Gastrocnemius medialis (tissue), 4 donors: ENCODE measurements around the gene CDK14. TPM values are rescaled to one million over a fixed set of nuclear protein-coding genes. Genes with fewer than 3 reads are reported as not detected.

Experiments
- ATAC-seq, 2 donors: fragments of 150-250 bp; one replicate each; pipeline ENCODE4 v1.9.1; 2016
- DNase-seq, 2 donors: peaks; one replicate each; pipeline ENCODE4 v3.0.0-alpha.2; 2019
- H3K27ac ChIP-seq, 4 donors: fragments of 200-600 bp; sonication (generic); 1 replicate in 1 of 4; 2 replicates in 3 of 4; pipeline ENCODE4 v1.5.1; 2016 to 2018; ENCODE audit warnings: mild to moderate bottlenecking in 2 of 4, moderate library complexity in 1 of 4
- H3K27me3 ChIP-seq, 3 donors: fragments of 200-600 bp; sonication (generic) in 2 of 3; 1 replicate in 1 of 3; 2 replicates in 2 of 3; pipeline versions ENCODE4 v1.5.1 to v1.6.0; 2016 to 2019; ENCODE audit warnings: mild to moderate bottlenecking in 1 of 3, moderate library complexity in 1 of 3
- H3K36me3 ChIP-seq, 2 donors: fragments of 200-600 bp; sonication (generic) in 1 of 2; one replicate each; pipeline ENCODE4 v1.5.1; 2017 to 2018
- H3K4me1 ChIP-seq, 2 donors: fragments of 200-600 bp; sonication (generic) in 1 of 2; one replicate each; pipeline ENCODE4 v1.5.1; 2016 to 2017; ENCODE audit warnings: mild to moderate bottlenecking in 2 of 2
- H3K4me3 ChIP-seq, 4 donors: fragments of 200-600 bp; sonication (generic) in 3 of 4; 1 replicate in 1 of 4; 2 replicates in 3 of 4; pipeline ENCODE4 v1.5.1; 2016 to 2019; ENCODE audit warnings: mild to moderate bottlenecking in 2 of 4
- H3K9me3 ChIP-seq, 3 donors: fragments of 200-600 bp; sonication (generic) in 2 of 3; 1 replicate in 1 of 3; 2 replicates in 2 of 3; pipeline ENCODE4 v1.5.1; 2016 to 2019
- CTCF ChIP-seq, 5 experiments: fragments of 450-650 bp in 3 of 5; fragments of 200-600 bp in 2 of 5; sonication (generic) in 2 of 5; IDR thresholded peaks in 4 of 5; conservative IDR thresholded peaks in 1 of 5; 1 replicate in 4 of 5; 2 replicates in 1 of 5; pipeline ENCODE4 v1.5.1; 2016 to 2019; ENCODE audit warnings: antibody characterized with exemption in 5 of 5, mild to moderate bottlenecking in 3 of 5, moderate library complexity in 3 of 5
- POLR2A ChIP-seq, 2 donors: fragments of 450-650 bp; IDR thresholded peaks; one replicate each; pipeline ENCODE4 v1.6.1; 2017; ENCODE audit warnings: antibody characterized with exemption in 2 of 2, mild to moderate bottlenecking in 2 of 2, moderate library complexity in 2 of 2
- in situ Hi-C, 4 donors: fragments of 200-750 bp; cut with MboI; loops; one replicate each; pipeline versions ENCODE4 v1.15.0 to v1.8.0; 2017; ENCODE audit warnings: low sequenced_read_pairs in 4 of 4
- intact Hi-C: fragments of 100-400 bp; cut with DNase I; formaldehyde crosslinking; loops from one replicate; pipeline ENCODE4 v1.15.1; 2023; ENCODE audit warnings: low total_unique reads
- total RNA-seq, 4 donors: library from RNA; depleted of rRNA; stranded (reverse); fragments of >200 nt; gene quantifications; one replicate each; pipeline versions ENCODE4 v1.1.0 to v1.2.3, GENCODE V29; 2016

Gene CDK14
- total RNA-seq, 4 donors from 2014 or later = 3.9 to 8.6 (median 7.3) TPM

GRCh38 chr7:91031757-91032156 lies 435.6 kb downstream of the CDK14 start:
- Histone ChIP-seq H3K4me1 (no peaks in the 10 kb centered on the region), H3K27ac (no peak overlapping the region), H3K4me3 (no peak overlapping the region), H3K9me3 (no peaks in the 10 kb centered on the region), H3K36me3 (no peaks in the 10 kb centered on the region), H3K27me3 (no peaks in the 10 kb centered on the region)
- intact Hi-C loops (loop anchor here (5.0 to 10.0 kb wide), 2 partner anchors 317 to 479 kb away; no protein-coding TSS in a partner anchor), in situ Hi-C loops (loop anchor here in 2 of 4 donors (10.0 to 25.0 kb wide), 3 partner anchors 469 to 569 kb away; partner anchors contain the start of gene PTTG1IP2 (in 2 of the 2))
- TF ChIP-seq CTCF (IDR thresholded peaks at IDR 0.05 in 4 of 5, conservative IDR thresholded peaks at IDR 0.05 in 1 of 5) = no peak
- TF ChIP-seq POLR2A (IDR thresholded peaks at IDR 0.05) = no peak
- ATAC-seq = no peak
- DNase-seq = no peak

- H3K36me3 ChIP-seq = no peaks in the 10 kb centered on the region
- H3K4me3 ChIP-seq = no peak overlapping the region
- TF ChIP-seq CTCF (IDR thresholded peaks at IDR 0.05 in 4 of 5, conservative IDR thresholded peaks at IDR 0.05 in 1 of 5) = no peak
- no peak for TF ChIP-seq POLR2A (IDR thresholded peaks at IDR 0.05)
- no peaks in the 10 kb centered on the region for H3K27me3 ChIP-seq
- H3K4me1 ChIP-seq = no peaks in the 10 kb centered on the region
- intact Hi-C loops = loop anchor here (5.0 to 10.0 kb wide), 2 partner anchors 319 to 481 kb away; no protein-coding TSS in a partner anchor
- DNase-seq (no peak), ATAC-seq (no peak)
- H3K9me3 ChIP-seq = no peaks in the 10 kb centered on the region
- in situ Hi-C loops = loop anchor here in 2 of 4 donors (10.0 to 25.0 kb wide), 3 partner anchors 471 to 571 kb away; partner anchors contain the start of gene PTTG1IP2 (in 2 of the 2)
- H3K27ac ChIP-seq = no peak overlapping the region
Measured at GRCh38 chr7:91033574-91033973, 437.5 kb downstream of the CDK14 start.

- DNase-seq = peak; percentile 13 to 34
- no peaks in the 10 kb centered on the region for H3K27me3 ChIP-seq
- TF ChIP-seq POLR2A (IDR thresholded peaks at IDR 0.05) (no peak), CTCF (IDR thresholded peaks at IDR 0.05 in 4 of 5, conservative IDR thresholded peaks at IDR 0.05 in 1 of 5) (peak; percentile 49 to 69 (median 58))
- intact Hi-C loops = loop anchor here (1.0 to 10.0 kb wide), 4 partner anchors 102 to 580 kb away; no protein-coding TSS in a partner anchor
- in situ Hi-C loops = loop anchor here in 2 of 4 donors (10.0 to 25.0 kb wide), 3 partner anchors 472 to 572 kb away; partner anchors contain the start of gene PTTG1IP2 (in 2 of the 2)
- H3K9me3 ChIP-seq = no peaks in the 10 kb centered on the region
- no peaks in the 10 kb centered on the region for H3K36me3 ChIP-seq
- H3K4me3 ChIP-seq = no peak overlapping the region
- no peak overlapping the region for H3K27ac ChIP-seq
- no peaks in the 10 kb centered on the region for H3K4me1 ChIP-seq
- ATAC-seq = peak; percentile 60 to 70
Measured at GRCh38 chr7:91034459-91035368, 438.6 kb downstream of the CDK14 start.

GRCh38 chr7:91039033-91039432 lies 442.9 kb downstream of the CDK14 start:
- no peak overlapping the region for H3K4me3 ChIP-seq
- no peaks in the 10 kb centered on the region for H3K9me3 ChIP-seq
- H3K4me1 ChIP-seq = no peaks in the 10 kb centered on the region
- TF ChIP-seq CTCF (IDR thresholded peaks at IDR 0.05 in 4 of 5, conservative IDR thresholded peaks at IDR 0.05 in 1 of 5) = no peak
- DNase-seq (no peak), ATAC-seq (no peak)
- no peak overlapping the region for H3K27ac ChIP-seq
- intact Hi-C loops = loop anchor here (10.0 kb wide), 1 partner anchor 324 kb away; no protein-coding TSS in a partner anchor
- no peaks in the 10 kb centered on the region for H3K36me3 ChIP-seq
- H3K27me3 ChIP-seq = no peaks in the 10 kb centered on the region
- in situ Hi-C loops = loop anchor here in 2 of 4 donors (10.0 to 25.0 kb wide), 3 partner anchors 477 to 577 kb away; partner anchors contain the start of gene PTTG1IP2 (in 2 of the 2)
